GM18951 (cell line): ENCODE results near the gene SCAF11.

Experiments used
- POLR2A ChIP-seq: IDR thresholded peaks from 4 replicates; pipeline ENCODE4 v1.6.1; 2011; ENCODE audit warnings: mild to moderate bottlenecking; ENCODE audit not compliant: insufficient read length, insufficient read depth; ENCODE audit errors: extremely low read depth
- in situ Hi-C: fragments of 300-500 bp; cut with MboI; formaldehyde crosslinking; loops from one replicate; pipeline ENCODE4 v1.12.0; 2022; ENCODE audit warnings: low sequenced_read_pairs, mixed read lengths, inconsistent platforms; ENCODE audit not compliant: unreplicated experiment

The SCAF11 gene

GRCh38 chr12:45989721-45990467 lies 480 bp downstream of the SCAF11 start:
- peak; percentile 53 for TF ChIP-seq POLR2A
- in situ Hi-C loops, result no loop called here

GRCh38 chr12:45989287-45989686 lies 1.1 kb downstream of the SCAF11 start:
- TF ChIP-seq POLR2A, result no peak
- in situ Hi-C loops, result no loop called here

- TF ChIP-seq POLR2A, result no peak
- in situ Hi-C loops, result no loop called here
These were observed 2.1 kb downstream of the SCAF11 start for GRCh38 chr12:45988264-45988663.

- no peak for TF ChIP-seq POLR2A
- in situ Hi-C loops, result no loop called here
These were observed 3.0 kb downstream of the SCAF11 start for GRCh38 chr12:45987340-45987727.

- no peak for TF ChIP-seq POLR2A
- in situ Hi-C loops, result no loop called here
These were observed 3.6 kb downstream of the SCAF11 start for GRCh38 chr12:45986641-45987339.

GRCh38 chr12:45981075-45981837 lies 9.1 kb downstream of the SCAF11 start:
- in situ Hi-C loops, result no loop called here

GRCh38 chr12:45980540-45980939 lies 9.8 kb downstream of the SCAF11 start:
- TF ChIP-seq POLR2A, result no peak
- in situ Hi-C loops, result no loop called here

More at GRCh38 chr12:45981075-45981837, 9.1 kb downstream of the SCAF11 start:
- no peak for TF ChIP-seq POLR2A

- in situ Hi-C loops, result no loop called here
- TF ChIP-seq POLR2A, result no peak
These were observed 12.3 kb downstream of the SCAF11 start for GRCh38 chr12:45978108-45978507.

- in situ Hi-C loops, result no loop called here
- no peak for TF ChIP-seq POLR2A
These were observed 12.8 kb downstream of the SCAF11 start for GRCh38 chr12:45977620-45978019.

- in situ Hi-C loops, result no loop called here
- TF ChIP-seq POLR2A, result no peak
These were observed 14.9 kb downstream of the SCAF11 start for GRCh38 chr12:45975506-45975905.

GRCh38 chr12:45974883-45975282 lies 15.5 kb downstream of the SCAF11 start:
- in situ Hi-C loops, result no loop called here
- no peak for TF ChIP-seq POLR2A

GRCh38 chr12:45974171-45974719 lies 16.1 kb downstream of the SCAF11 start:
- no peak for TF ChIP-seq POLR2A
- in situ Hi-C loops, result no loop called here

- TF ChIP-seq POLR2A, result no peak
- in situ Hi-C loops, result no loop called here
These were observed 16.8 kb downstream of the SCAF11 start for GRCh38 chr12:45973526-45973925.
